ENCODE data around the gene GRIP1. TPM values are rescaled to one million over a fixed set of nuclear protein-coding genes. Genes with fewer than 3 reads are reported as not detected.
"Not testable (repeated sequence)": the region's sequence is repeated elsewhere in the genome, so short reads cannot be mapped to it uniquely, and the experiment has no call there.

Gene GRIP1
- total and polyA plus RNA-seq, 2 donors, result 0.71 to 3.9 TPM

GRCh38 chr12:66303316-66303804 lies 375.5 kb downstream of the GRIP1 start:
- DNase-seq (ENCODE audit: low read depth in 6 of 9, low spot score in 9 of 9), result peak in 1 of 9 donors; percentile 51
- H3K36me3 ChIP-seq (ENCODE audit: control insufficient read depth in 2 of 2, insufficient read depth in 2 of 2, low read length in 1 of 2); H3K9me3 ChIP-seq (ENCODE audit: control insufficient read depth in 2 of 2, insufficient read depth in 1 of 2, low read length in 1 of 2); H3K27me3 ChIP-seq (ENCODE audit: control insufficient read depth in 2 of 2, insufficient read depth in 1 of 2, low read length in 1 of 2): not testable (repeated sequence)
- Histone ChIP-seq H3K4me1 (ENCODE audit: control insufficient read depth in 2 of 2, insufficient read depth in 2 of 2, low read length in 2 of 2) (peaks cover 8 to 18% of the 10 kb centered on the region in 2 donors), H3K27ac (ENCODE audit: low read depth in 1 of 2, low read length in 1 of 2) (peak overlapping the region in 1 of 2 donors; percentile 19), H3K4me3 (ENCODE audit: low read length in 2 of 2) (peak overlapping the region; percentile 81 to 86)
- 80% methylated on average over 14 of the region's 14 CpGs for WGBS

GRCh38 chr12:66302827-66303169 lies 376.1 kb downstream of the GRIP1 start:
- H3K27me3 ChIP-seq (ENCODE audit: control insufficient read depth in 2 of 2, insufficient read depth in 1 of 2, low read length in 1 of 2), result peaks cover 0 to 5% of the 10 kb centered on the region in 2 donors
- no peaks in the 10 kb centered on the region for H3K9me3 ChIP-seq (ENCODE audit: control insufficient read depth in 2 of 2, insufficient read depth in 1 of 2, low read length in 1 of 2)
- WGBS, result 11% methylated on average over 6 of the region's 6 CpGs
- H3K4me1 ChIP-seq (ENCODE audit: control insufficient read depth in 2 of 2, insufficient read depth in 2 of 2, low read length in 2 of 2), result peaks cover 8 to 18% of the 10 kb centered on the region in 2 donors
- DNase-seq (ENCODE audit: low read depth in 6 of 9, low spot score in 9 of 9), result no peak
- peak overlapping the region; percentile 73 to 79 for H3K27ac ChIP-seq (ENCODE audit: low read depth in 1 of 2, low read length in 1 of 2)
- peak overlapping the region; percentile 81 to 86 for H3K4me3 ChIP-seq (ENCODE audit: low read length in 2 of 2)
- H3K36me3 ChIP-seq (ENCODE audit: control insufficient read depth in 2 of 2, insufficient read depth in 2 of 2, low read length in 1 of 2), result peaks cover 0 to 6% of the 10 kb centered on the region in 2 donors

GRCh38 chr12:66301944-66302826 lies 376.7 kb downstream of the GRIP1 start, which contains the start of gene HELB:
Gene HELB (plus strand): TSS chr12:66302493. CDS start chr12:66302604, 111 bp downstream.
- peak within 1 kb of the TSS; percentile 73 to 79 for H3K27ac ChIP-seq (ENCODE audit: low read depth in 1 of 2, low read length in 1 of 2)
- peak within 1 kb of the TSS; percentile 81 to 86 for H3K4me3 ChIP-seq (ENCODE audit: low read length in 2 of 2)
- DNase-seq (ENCODE audit: low read depth in 6 of 9, low spot score in 9 of 9), result peak; percentile 78 to 94 (median 86)
- H3K36me3 ChIP-seq (ENCODE audit: control insufficient read depth in 2 of 2, insufficient read depth in 2 of 2, low read length in 1 of 2), result peaks cover 0 to 3% of the 10 kb centered on the region in 2 donors
- H3K27me3 ChIP-seq (ENCODE audit: control insufficient read depth in 2 of 2, insufficient read depth in 1 of 2, low read length in 1 of 2), result peaks cover 0 to 5% of the 10 kb centered on the region in 2 donors
- WGBS, result under 1% methylated on average over 45 of the region's 45 CpGs
- no peaks in the 10 kb centered on the region for H3K9me3 ChIP-seq (ENCODE audit: control insufficient read depth in 2 of 2, insufficient read depth in 1 of 2, low read length in 1 of 2)
- peaks cover 8 to 18% of the 10 kb centered on the region in 2 donors for H3K4me1 ChIP-seq (ENCODE audit: control insufficient read depth in 2 of 2, insufficient read depth in 2 of 2, low read length in 2 of 2)

- DNase-seq (ENCODE audit: low read depth in 6 of 9, low spot score in 9 of 9), result no peak
- whole genome bisulfite sequencing, result 95% methylated on average over 3 of the region's 3 CpGs
- H3K27ac ChIP-seq (ENCODE audit: low read depth in 1 of 2, low read length in 1 of 2), result no peak overlapping the region
Measured at GRCh38 chr12:66297923-66298322, 381.0 kb downstream of the GRIP1 start.

More at GRCh38 chr12:66297923-66298322, 381.0 kb downstream of the GRIP1 start:
- H3K4me3 ChIP-seq (ENCODE audit: low read length in 2 of 2), result no peak overlapping the region
- H3K9me3 ChIP-seq (ENCODE audit: control insufficient read depth in 2 of 2, insufficient read depth in 1 of 2, low read length in 1 of 2), result peaks cover 0 to 5% of the 10 kb centered on the region in 2 donors
- H3K36me3 ChIP-seq (ENCODE audit: control insufficient read depth in 2 of 2, insufficient read depth in 2 of 2, low read length in 1 of 2), result no peaks in the 10 kb centered on the region
- peaks cover 0 to 5% of the 10 kb centered on the region in 2 donors for H3K27me3 ChIP-seq (ENCODE audit: control insufficient read depth in 2 of 2, insufficient read depth in 1 of 2, low read length in 1 of 2)
- H3K4me1 ChIP-seq (ENCODE audit: control insufficient read depth in 2 of 2, insufficient read depth in 2 of 2, low read length in 2 of 2), result peaks cover 4 to 10% of the 10 kb centered on the region in 2 donors

Data from thymus (tissue), 11 donors.